GM23338 (cell line): ENCODE results near the gene MAP1LC3B2. TPM values are rescaled to one million over a fixed set of nuclear protein-coding genes. Genes with fewer than 3 reads are reported as not detected.

Experiments
- ATAC-seq: fragments of 200-7000 bp; cut with Tn5 transposase; 3 replicates; pipeline ENCODE4 v1.9.1; 2020
- DNase-seq: peaks from one replicate; pipeline ENCODE4 v3.0.0-alpha.2; 2015; ENCODE audit warnings: low spot score
- H2AFZ ChIP-seq: fragments of 200-600 bp; sonication (generic); 2 replicates; pipeline ENCODE4 v1.8.0; 2016; ENCODE audit warnings: antibody characterized with exemption, mild to moderate bottlenecking, moderate library complexity
- H3F3A ChIP-seq: fragments of 200-600 bp; sonication (generic); replicated peaks from 2 replicates; pipeline ENCODE4 v1.8.0; 2017; ENCODE audit warnings: antibody characterized with exemption, mixed run types, low read depth
- H3K27ac ChIP-seq: fragments of 200-600 bp; sonication (generic); 2 replicates; pipeline ENCODE4 v1.6.1; 2016; ENCODE audit warnings: low read depth
- H3K27me3 ChIP-seq: fragments of 200-600 bp; sonication (generic); 2 replicates; pipeline ENCODE4 v1.8.0; 2016; ENCODE audit warnings: mild to moderate bottlenecking, mixed run types, moderate library complexity; ENCODE audit not compliant: insufficient read depth
- H3K36me3 ChIP-seq: fragments of 200-600 bp; sonication (generic); 2 replicates; pipeline ENCODE4 v1.8.0; 2016; ENCODE audit warnings: mild to moderate bottlenecking; ENCODE audit not compliant: insufficient read depth
- H3K4me1 ChIP-seq: fragments of 200-600 bp; sonication (generic); 2 replicates; pipeline ENCODE4 v1.8.0; 2016; ENCODE audit warnings: mild to moderate bottlenecking, moderate library complexity; ENCODE audit not compliant: insufficient read depth
- H3K4me2 ChIP-seq: fragments of 200-600 bp; sonication (generic); 2 replicates; pipeline ENCODE4 v1.7.1; 2017; ENCODE audit warnings: mixed run types
- H3K4me3 ChIP-seq: fragments of 200-600 bp; sonication (generic); 2 replicates; pipeline ENCODE4 v1.6.1; 2016; ENCODE audit warnings: mixed run types
- H3K79me2 ChIP-seq: fragments of 200-600 bp; sonication (generic); replicated peaks from 2 replicates; pipeline ENCODE4 v1.8.0; 2017; ENCODE audit warnings: mild to moderate bottlenecking; ENCODE audit not compliant: insufficient read depth
- H3K9me2 ChIP-seq: fragments of 200-600 bp; sonication (generic); 2 replicates; pipeline ENCODE4 v1.8.0; 2017; ENCODE audit not compliant: insufficient read depth
- H4K20me1 ChIP-seq: fragments of 200-600 bp; sonication (generic); replicated peaks from 2 replicates; pipeline ENCODE4 v1.8.0; 2017; ENCODE audit warnings: mild to moderate bottlenecking; ENCODE audit not compliant: insufficient read depth
- H3K27ac Mint-ChIP-seq: 2 replicates; pipeline ENCODE4 v1.8.0; 2020; ENCODE audit warnings: inconsistent platforms, mild to moderate bottlenecking, moderate library complexity, mixed read lengths
- H3K27me3 Mint-ChIP-seq: 3 replicates; pipeline ENCODE4 v1.8.0; 2022; ENCODE audit warnings: low read depth, mild to moderate bottlenecking, moderate library complexity, mixed read lengths, inconsistent platforms; ENCODE audit not compliant: insufficient read depth, poor library complexity
- H3K36me3 Mint-ChIP-seq: 3 replicates; pipeline ENCODE4 v1.8.0; 2021; ENCODE audit warnings: low read depth, mild to moderate bottlenecking, inconsistent platforms, moderate library complexity, mixed read lengths
- H3K4me1 Mint-ChIP-seq: 3 replicates; pipeline ENCODE4 v1.8.0; 2020; ENCODE audit warnings: mild to moderate bottlenecking, inconsistent platforms, mixed read lengths
- H3K4me3 Mint-ChIP-seq: 3 replicates; pipeline ENCODE4 v1.8.0; 2021; ENCODE audit warnings: moderate library complexity, mild to moderate bottlenecking, inconsistent platforms, mixed read lengths
- H3K9me3 Mint-ChIP-seq: 3 replicates; pipeline ENCODE4 v1.8.0; 2020; ENCODE audit warnings: moderate library complexity, mild to moderate bottlenecking, inconsistent platforms, mixed read lengths
- CREB1 ChIP-seq: fragments of 250-450 bp; sonication (Bioruptor Pico); IDR thresholded peaks from 2 replicates; pipeline ENCODE4 v1.5.0; 2020; ENCODE audit warnings: low read depth, mild to moderate bottlenecking, moderate library complexity
- CTCF ChIP-seq, 2 experiments: fragments of 200-600 bp in 1 of 2; sonication (generic) in 1 of 2; conservative IDR thresholded peaks; 2 replicates each; pipeline versions ENCODE4 v1.5.1 to v1.6.1; 2016 to 2017; ENCODE audit warnings: antibody characterized with exemption in 2 of 2, low read depth in 2 of 2, mild to moderate bottlenecking in 2 of 2, moderate library complexity in 1 of 2
- ETS1 ChIP-seq: IDR thresholded peaks from 2 replicates; pipeline ENCODE4 v1.6.1; 2016; ENCODE audit warnings: antibody characterized with exemption
- EZH2 ChIP-seq: fragments of 200-600 bp; sonication (generic); IDR thresholded peaks from one replicate; pipeline ENCODE4 v1.8.0; 2017; ENCODE audit warnings: antibody characterized with exemption, mild to moderate bottlenecking, low read depth; ENCODE audit not compliant: unreplicated experiment
- EZH2phosphoT487 ChIP-seq: fragments of 200-600 bp; sonication (generic); IDR thresholded peaks from one replicate; pipeline ENCODE4 v1.8.1; 2018; ENCODE audit warnings: antibody characterized with exemption; ENCODE audit not compliant: unreplicated experiment
- JUNB ChIP-seq: IDR thresholded peaks from one replicate; pipeline ENCODE4 v1.6.1; 2016; ENCODE audit warnings: antibody characterized with exemption; ENCODE audit not compliant: unreplicated experiment
- NANOG ChIP-seq: IDR thresholded peaks from 2 replicates; pipeline ENCODE4 v1.6.1; 2016; ENCODE audit warnings: antibody characterized with exemption, borderline replicate concordance
- POLR2AphosphoS5 ChIP-seq: IDR thresholded peaks from 2 replicates; pipeline ENCODE4 v1.6.1; 2016; ENCODE audit warnings: antibody characterized with exemption, low read depth
- STAT1 ChIP-seq: IDR thresholded peaks from one replicate; pipeline ENCODE4 v1.6.1; 2016; ENCODE audit warnings: antibody characterized with exemption; ENCODE audit not compliant: unreplicated experiment
- ZNF114 ChIP-seq: fragments of 250-450 bp; sonication (Bioruptor Pico); IDR thresholded peaks from 2 replicates; pipeline ENCODE4 v1.5.0; 2020; ENCODE audit warnings: mild to moderate bottlenecking, moderate library complexity
- ZNF331 ChIP-seq: fragments of 250-450 bp; sonication (Bioruptor Pico); IDR thresholded peaks from 2 replicates; pipeline ENCODE4 v1.5.0; 2020; ENCODE audit warnings: low read depth, mild to moderate bottlenecking, moderate library complexity
- ZNF462 ChIP-seq: fragments of 250-450 bp; sonication (Bioruptor Pico); IDR thresholded peaks from 2 replicates; pipeline ENCODE4 v1.5.0; 2020; ENCODE audit warnings: mild to moderate bottlenecking, moderate library complexity
- polyA plus RNA-seq: library from polyadenylated mRNA; unstranded; fragments of >200 nt; fragmentation: Nextera tagmentation; extraction: Ambion mirVana; gene quantifications from 2 replicates; pipeline ENCODE4 v1.2.1, GENCODE V29; 2016
- total RNA-seq: library from RNA; depleted of rRNA; stranded (reverse); fragments of >200 nt; shearing (Covaris generic); gene quantifications from 2 replicates; pipeline ENCODE4 v1.2.3, GENCODE V29; 2014
- TF ChIP-seq, protein P1 (sequence below): IDR thresholded peaks from one replicate; pipeline ENCODE4 v1.6.1; 2018; ENCODE audit warnings: antibody characterized with exemption; ENCODE audit not compliant: unreplicated experiment

The MAP1LC3B2 gene
- total and polyA plus RNA-seq, 2 experiments from 2014 or later: 1.3 to 6.7 TPM

GRCh38 chr12:116564080-116564479 lies 4.9 kb downstream of the MAP1LC3B2 start:
- Histone ChIP-seq H3F3A (no peaks in the 10 kb centered on the region), H3K27ac (no peak overlapping the region), H3K27me3 (no peaks in the 10 kb centered on the region), H3K9me2 (no peaks in the 10 kb centered on the region), H3K4me3 (no peak overlapping the region), H4K20me1 (no peaks in the 10 kb centered on the region), H3K4me2 (no peak overlapping the region), H3K4me1 (peaks cover 2% of the 10 kb centered on the region; the same call in 1 of the 2 replicates), H3K79me2 (no peaks in the 10 kb centered on the region), H2AFZ (no peak overlapping the region), H3K36me3 (no peaks in the 10 kb centered on the region)
- H3K4me1 Mint-ChIP-seq: peaks cover 8% of the 10 kb centered on the region
- ATAC-seq (no peak), DNase-seq (no peak)
- peaks cover 15% of the 10 kb centered on the region for H3K9me3 Mint-ChIP-seq
- no peak overlapping the region for H3K4me3 Mint-ChIP-seq
- H3K27ac Mint-ChIP-seq: no peak overlapping the region
- no peak for TF ChIP-seq NANOG
- TF ChIP-seq, protein P1, sequence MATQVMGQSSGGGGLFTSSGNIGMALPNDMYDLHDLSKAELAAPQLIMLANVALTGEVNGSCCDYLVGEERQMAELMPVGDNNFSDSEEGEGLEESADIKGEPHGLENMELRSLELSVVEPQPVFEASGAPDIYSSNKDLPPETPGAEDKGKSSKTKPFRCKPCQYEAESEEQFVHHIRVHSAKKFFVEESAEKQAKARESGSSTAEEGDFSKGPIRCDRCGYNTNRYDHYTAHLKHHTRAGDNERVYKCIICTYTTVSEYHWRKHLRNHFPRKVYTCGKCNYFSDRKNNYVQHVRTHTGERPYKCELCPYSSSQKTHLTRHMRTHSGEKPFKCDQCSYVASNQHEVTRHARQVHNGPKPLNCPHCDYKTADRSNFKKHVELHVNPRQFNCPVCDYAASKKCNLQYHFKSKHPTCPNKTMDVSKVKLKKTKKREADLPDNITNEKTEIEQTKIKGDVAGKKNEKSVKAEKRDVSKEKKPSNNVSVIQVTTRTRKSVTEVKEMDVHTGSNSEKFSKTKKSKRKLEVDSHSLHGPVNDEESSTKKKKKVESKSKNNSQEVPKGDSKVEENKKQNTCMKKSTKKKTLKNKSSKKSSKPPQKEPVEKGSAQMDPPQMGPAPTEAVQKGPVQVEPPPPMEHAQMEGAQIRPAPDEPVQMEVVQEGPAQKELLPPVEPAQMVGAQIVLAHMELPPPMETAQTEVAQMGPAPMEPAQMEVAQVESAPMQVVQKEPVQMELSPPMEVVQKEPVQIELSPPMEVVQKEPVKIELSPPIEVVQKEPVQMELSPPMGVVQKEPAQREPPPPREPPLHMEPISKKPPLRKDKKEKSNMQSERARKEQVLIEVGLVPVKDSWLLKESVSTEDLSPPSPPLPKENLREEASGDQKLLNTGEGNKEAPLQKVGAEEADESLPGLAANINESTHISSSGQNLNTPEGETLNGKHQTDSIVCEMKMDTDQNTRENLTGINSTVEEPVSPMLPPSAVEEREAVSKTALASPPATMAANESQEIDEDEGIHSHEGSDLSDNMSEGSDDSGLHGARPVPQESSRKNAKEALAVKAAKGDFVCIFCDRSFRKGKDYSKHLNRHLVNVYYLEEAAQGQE: no peak
- TF ChIP-seq EZH2: no peak
- no peak for TF ChIP-seq ETS1
- TF ChIP-seq STAT1: no peak
- no peak for TF ChIP-seq EZH2phosphoT487
- TF ChIP-seq ZNF462 (CRISPR knock-in tag): no peak
- no peak for TF ChIP-seq CREB1 (CRISPR knock-in tag)
- TF ChIP-seq JUNB: no peak
- TF ChIP-seq CTCF (conservative IDR thresholded peaks at IDR 0.05; ENCODE audit: low read depth in 2 of 2): no peak
- TF ChIP-seq ZNF331 (CRISPR knock-in tag): no peak
- no peak for TF ChIP-seq POLR2AphosphoS5
- no peak for TF ChIP-seq ZNF114 (CRISPR knock-in tag)
- peaks cover 12% of the 10 kb centered on the region for H3K27me3 Mint-ChIP-seq
- H3K36me3 Mint-ChIP-seq: peaks cover 10% of the 10 kb centered on the region; the same call in 1 of the 3 replicates
